Measurements from ENCODE around the gene GNL1.

DNA sequence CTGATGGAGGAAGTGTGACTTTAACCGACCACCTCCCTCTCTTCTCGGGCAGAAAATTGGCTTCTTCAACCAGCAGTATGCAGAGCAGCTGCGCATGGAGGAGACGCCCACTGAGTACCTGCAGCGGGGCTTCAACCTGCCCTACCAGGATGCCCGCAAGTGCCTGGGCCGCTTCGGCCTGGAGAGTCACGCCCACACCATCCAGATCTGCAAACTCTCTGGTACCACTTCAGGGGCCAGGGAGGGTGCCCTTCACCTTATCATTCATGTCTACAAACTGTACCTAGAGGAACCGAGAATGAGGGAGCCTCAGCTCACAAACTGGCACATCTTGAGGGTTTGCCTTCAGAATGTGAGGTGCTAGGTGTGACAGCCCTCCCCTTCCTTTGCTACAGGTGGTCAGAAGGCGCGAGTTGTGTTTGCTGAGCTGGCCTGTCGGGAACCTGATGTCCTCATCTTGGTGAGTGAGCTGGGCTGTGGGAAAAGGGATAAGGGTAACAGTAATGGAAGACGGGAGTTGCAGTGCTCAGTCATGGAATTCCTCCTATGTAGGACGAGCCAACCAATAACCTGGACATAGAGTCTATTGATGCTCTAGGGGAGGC is 33.6 kb upstream of the GNL1 start:
- no peak for TF ChIP-seq CTCF (IDR thresholded peaks at IDR 0.05; ENCODE audit: insufficient read depth, low read length, poor library complexity, severe bottlenecking)
- TF ChIP-seq EZH2phosphoT487 (conservative IDR thresholded peaks at IDR 0.05; ENCODE audit: low read length): no peak

Measured in SU-DHL-6 (cell line).